Measurements from ENCODE around the gene CREB5. TPM values are rescaled to one million over a fixed set of nuclear protein-coding genes. Genes with fewer than 3 reads are reported as not detected.

Gene CREB5
- total and polyA plus RNA-seq, 2 donors (not counting 3 experiments of a cell fraction or from before 2014, with no cell fraction given), result 19.6 to 28.4 TPM

- Histone ChIP-seq H3K9me1 (replicated peaks; ENCODE audit: control insufficient read depth, extremely low read depth, insufficient read depth, low read length) (no peaks in the 10 kb centered on the region), H3K4me2 (ENCODE audit: insufficient read depth, low read length) (no peak overlapping the region), H3K27ac (ENCODE audit: insufficient read depth, low read depth, low read length) (no peak overlapping the region), H3K79me2 (ENCODE audit: control insufficient read depth, insufficient read depth, low read length) (no peaks in the 10 kb centered on the region), H3K4me3 (replicated peaks in 1 of 3; ENCODE audit: insufficient read depth in 1 of 3, low read depth in 1 of 3, low read length in 3 of 3) (no peak overlapping the region), H3K27me3 (ENCODE audit: control insufficient read depth in 2 of 2, insufficient read depth in 2 of 2, low read length in 2 of 2) (no peaks in the 10 kb centered on the region), H3K4me1 (ENCODE audit: control insufficient read depth, extremely low read depth, insufficient read depth, low read length) (no peaks in the 10 kb centered on the region), H3K9me3 (replicated peaks; ENCODE audit: control insufficient read depth, insufficient read depth, low read length) (no peaks in the 10 kb centered on the region), H3K9ac (replicated peaks; ENCODE audit: extremely low read depth, insufficient read depth, low read length) (no peak overlapping the region), H4K20me1 (replicated peaks; ENCODE audit: control insufficient read depth, extremely low read depth, insufficient read depth, low read length) (no peaks in the 10 kb centered on the region), H3K36me3 (ENCODE audit: control insufficient read depth in 2 of 2, extremely low read depth in 1 of 2, insufficient read depth in 2 of 2, low read length in 2 of 2) (peaks cover 0 to 4% of the 10 kb centered on the region in 2 experiments), H2AFZ (ENCODE audit: low read depth, low read length) (no peak overlapping the region)
- intact Hi-C loops (cut with micrococcal nuclease), result no loop called here
- dilution Hi-C loops (cut with MboI; ENCODE audit: extremely low pct_ligation_motif_present, low sequenced_read_pairs), result no loop called here
- POLR2A ChIA-PET, result no interaction called here
- CTCF ChIA-PET, result interaction anchor here (1.0 kb wide), 1 partner anchor 18 kb away, joined by 3 read pairs; no protein-coding TSS in a partner anchor
- BruUV-seq (replicated peaks), result no TSS peak
- no peak for FAIRE-seq
- no peak for DNase-seq (ENCODE audit: low read depth, low spot score)
- no peak for TF ChIP-seq GATA2 (IDR thresholded peaks at IDR 0.05; ENCODE audit: insufficient read depth, insufficient read length, low read depth, low read length)
- no peak for TF ChIP-seq POLR2A (IDR thresholded peaks at IDR 0.05; ENCODE audit: low read depth, low read length)
- no peak for TF ChIP-seq CTCF (IDR thresholded peaks at IDR 0.05; ENCODE audit: extremely low read depth in 1 of 2, insufficient read depth in 1 of 2, low read depth in 1 of 2, low read length in 2 of 2)
- no peak for TF ChIP-seq POLR2AphosphoS5 (IDR thresholded peaks at IDR 0.05; ENCODE audit: insufficient read depth, low read depth, low read length)
- no peak for TF ChIP-seq MAX (IDR thresholded peaks at IDR 0.05; ENCODE audit: insufficient read depth, insufficient read length)
- TF ChIP-seq EZH2 (IDR thresholded peaks at IDR 0.05; ENCODE audit: borderline replicate concordance, low read depth, low read length, severe bottlenecking), result no peak
- no peak for TF ChIP-seq FOS (IDR thresholded peaks at IDR 0.05; ENCODE audit: borderline replicate concordance, insufficient read depth, low read length)
- TF ChIP-seq JUN (IDR thresholded peaks at IDR 0.05; ENCODE audit: borderline replicate concordance, insufficient read depth, insufficient read length, low read depth), result no peak
- no peak for TF ChIP-seq MYC (IDR thresholded peaks at IDR 0.05; ENCODE audit: low read depth, low read length)
These were observed 394.5 kb downstream of the CREB5 start for GRCh38 chr7:28806841-28807240.

Data from endothelial cell of umbilical vein (primary cell).